GM12891 (cell line): Measurements from ENCODE around the gene RDX.

ENCODE experiments used
- POLR2A ChIP-seq: IDR thresholded peaks from 2 replicates; pipeline ENCODE4 v1.6.1; 2011; ENCODE audit warnings: low read depth, low read length, control low read depth
- POLR2AphosphoS5 ChIP-seq: IDR thresholded peaks from 2 replicates; pipeline ENCODE4 v1.6.1; 2011; ENCODE audit warnings: low read depth, low read length, control low read depth

- TF ChIP-seq POLR2A: no peak
- TF ChIP-seq POLR2AphosphoS5: no peak
These were observed 89.3 kb downstream of the RDX start for GRCh38 chr11:110207123-110207522.
